Vagina (tissue), 2 donors: ENCODE results near the gene IGFL3. TPM values are rescaled to one million over a fixed set of nuclear protein-coding genes. Genes with fewer than 3 reads are reported as not detected.

ENCODE experiments used
- DNase-seq, 2 donors: peaks; one replicate each; pipeline ENCODE4 v3.0.0-alpha.2; 2017; ENCODE audit errors: extremely low spot score in 2 of 2
- H3K27ac ChIP-seq: fragments of 200-600 bp; sonication (generic); one replicate; pipeline ENCODE4 v1.5.1; 2019
- H3K27me3 ChIP-seq: fragments of 200-600 bp; sonication (generic); one replicate; pipeline ENCODE4 v1.5.1; 2019
- H3K36me3 ChIP-seq, 2 donors: fragments of 200-600 bp; sonication (generic); one replicate each; pipeline ENCODE4 v1.5.1; 2017 to 2019
- H3K4me1 ChIP-seq: fragments of 200-600 bp; sonication (generic); one replicate; pipeline ENCODE4 v1.5.1; 2019
- H3K4me3 ChIP-seq, 2 donors: fragments of 200-600 bp; sonication (generic); 1 replicate in 1 of 2; 2 replicates in 1 of 2; pipeline ENCODE4 v1.5.1; 2016 to 2019
- H3K9me3 ChIP-seq: fragments of 200-600 bp; sonication (generic); one replicate; pipeline ENCODE4 v1.5.1; 2019
- CTCF ChIP-seq, 3 experiments: fragments of 450-650 bp in 2 of 3; fragments of 200-600 bp in 1 of 3; sonication (generic) in 1 of 3; IDR thresholded peaks; one replicate each; pipeline ENCODE4 v1.5.1; 2017 to 2019; ENCODE audit warnings: antibody characterized with exemption in 3 of 3, mild to moderate bottlenecking in 2 of 3, moderate library complexity in 2 of 3
- POLR2A ChIP-seq, 2 donors: fragments of 450-650 bp; IDR thresholded peaks; one replicate each; pipeline ENCODE4 v1.6.1; 2017; ENCODE audit warnings: antibody characterized with exemption in 2 of 2, mild to moderate bottlenecking in 2 of 2, moderate library complexity in 2 of 2
- POLR2AphosphoS5 ChIP-seq, 2 donors: sonication (generic); formaldehyde crosslinking; IDR thresholded peaks; one replicate each; pipeline ENCODE4 v1.9.0; 2017; ENCODE audit warnings: antibody characterized with exemption in 2 of 2, mild to moderate bottlenecking in 2 of 2, low read depth in 1 of 2; ENCODE audit not compliant: insufficient read depth in 1 of 2
- intact Hi-C: fragments of 100-400 bp; cut with DNase I; formaldehyde crosslinking; loops from one replicate; pipeline ENCODE4 v1.15.1; 2023
- total RNA-seq: library from RNA; depleted of rRNA; stranded (reverse); fragments of >200 nt; gene quantifications from one replicate; pipeline ENCODE4 v1.2.3, GENCODE V29; 2016

The IGFL3 gene
- total RNA-seq, 1 donor from 2014 or later, result not detected

GRCh38 chr19:46100344-46100743 lies 24.1 kb downstream of the IGFL3 start:
- TF ChIP-seq CTCF (IDR thresholded peaks at IDR 0.05) (no peak), POLR2A (IDR thresholded peaks at IDR 0.05) (no peak), POLR2AphosphoS5 (IDR thresholded peaks at IDR 0.05; ENCODE audit: insufficient read depth in 1 of 2, low read depth in 1 of 2) (no peak)
- no peak overlapping the region for H3K27ac ChIP-seq
- H3K4me1 ChIP-seq, result no peaks in the 10 kb centered on the region
- H3K4me3 ChIP-seq, result no peak overlapping the region
- H3K27me3 ChIP-seq, result no peaks in the 10 kb centered on the region
- no peak for DNase-seq
- no peaks in the 10 kb centered on the region for H3K36me3 ChIP-seq
- H3K9me3 ChIP-seq, result peaks cover 5% of the 10 kb centered on the region
- intact Hi-C loops, result no loop called here

- peaks cover 4% of the 10 kb centered on the region for H3K9me3 ChIP-seq
- no peak overlapping the region for H3K4me3 ChIP-seq
- no peak for DNase-seq
- intact Hi-C loops, result no loop called here
- H3K27ac ChIP-seq, result no peak overlapping the region
- no peaks in the 10 kb centered on the region for H3K27me3 ChIP-seq
- TF ChIP-seq POLR2AphosphoS5 (IDR thresholded peaks at IDR 0.05; ENCODE audit: insufficient read depth in 1 of 2, low read depth in 1 of 2) (no peak), CTCF (IDR thresholded peaks at IDR 0.05) (no peak), POLR2A (IDR thresholded peaks at IDR 0.05) (no peak)
- H3K36me3 ChIP-seq, result no peaks in the 10 kb centered on the region
- no peaks in the 10 kb centered on the region for H3K4me1 ChIP-seq
These were observed 34.0 kb downstream of the IGFL3 start for GRCh38 chr19:46090444-46090843.

DNA sequence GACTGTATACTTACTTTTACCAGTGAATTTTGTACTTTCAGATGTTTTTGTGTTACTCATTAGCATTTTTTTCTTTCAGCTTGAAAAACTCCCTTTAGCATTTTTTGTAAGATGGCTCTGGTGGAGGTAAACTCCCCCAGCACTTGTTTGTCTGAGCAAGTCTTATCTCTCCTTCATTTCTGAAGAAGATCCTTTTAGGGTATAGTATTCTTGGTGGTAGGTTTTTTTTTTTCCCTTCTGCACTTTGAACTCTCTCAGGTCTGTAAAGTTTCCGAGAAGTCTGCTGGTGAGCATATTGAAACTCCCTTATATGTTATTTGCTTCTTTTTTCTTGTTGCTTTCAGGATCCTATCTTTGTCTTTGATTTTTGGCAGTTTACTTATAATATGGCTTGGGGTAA lies 35.1 kb downstream of the IGFL3 start:
- TF ChIP-seq POLR2AphosphoS5 (IDR thresholded peaks at IDR 0.05; ENCODE audit: insufficient read depth in 1 of 2, low read depth in 1 of 2) (no peak), POLR2A (IDR thresholded peaks at IDR 0.05) (no peak), CTCF (IDR thresholded peaks at IDR 0.05) (no peak)
- H3K27ac ChIP-seq, result no peak overlapping the region
- no peaks in the 10 kb centered on the region for H3K4me1 ChIP-seq
- no peaks in the 10 kb centered on the region for H3K36me3 ChIP-seq
- intact Hi-C loops, result no loop called here
- H3K27me3 ChIP-seq, result no peaks in the 10 kb centered on the region
- H3K4me3 ChIP-seq, result no peak overlapping the region
- H3K9me3 ChIP-seq, result peaks cover 4% of the 10 kb centered on the region
- no peak for DNase-seq

GRCh38 chr19:46088101-46088500 lies 36.4 kb downstream of the IGFL3 start:
- no peaks in the 10 kb centered on the region for H3K27me3 ChIP-seq
- DNase-seq, result no peak
- H3K9me3 ChIP-seq, result peaks cover 4% of the 10 kb centered on the region
- H3K27ac ChIP-seq, result no peak overlapping the region
- intact Hi-C loops, result no loop called here
- no peak overlapping the region for H3K4me3 ChIP-seq
- TF ChIP-seq POLR2A (IDR thresholded peaks at IDR 0.05) (no peak), POLR2AphosphoS5 (IDR thresholded peaks at IDR 0.05; ENCODE audit: insufficient read depth in 1 of 2, low read depth in 1 of 2) (no peak), CTCF (IDR thresholded peaks at IDR 0.05) (no peak)
- H3K36me3 ChIP-seq, result no peaks in the 10 kb centered on the region
- H3K4me1 ChIP-seq, result no peaks in the 10 kb centered on the region

DNA sequence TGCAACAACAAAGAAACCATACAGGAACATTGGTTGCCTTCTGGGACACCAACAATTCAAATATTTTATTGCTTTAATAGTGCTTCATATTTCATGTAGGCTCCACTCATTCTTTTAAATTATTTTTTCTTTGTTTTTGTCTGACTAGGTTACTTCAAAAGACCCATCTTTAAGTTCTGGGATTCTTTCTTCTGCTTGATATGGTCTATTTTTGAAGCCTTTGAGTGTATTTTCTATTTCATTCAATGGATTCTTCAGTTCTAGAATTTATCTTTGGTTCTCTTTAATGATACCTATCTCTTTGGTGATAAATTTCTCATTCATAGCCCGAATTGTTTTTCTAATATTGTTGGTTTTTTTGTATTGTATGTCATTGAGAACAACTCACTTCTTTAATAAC lies 38.6 kb downstream of the IGFL3 start:
- DNase-seq, result no peak
- intact Hi-C loops, result no loop called here
- H3K4me1 ChIP-seq, result no peaks in the 10 kb centered on the region
- peaks cover 4% of the 10 kb centered on the region for H3K9me3 ChIP-seq
- H3K27me3 ChIP-seq, result no peaks in the 10 kb centered on the region
- H3K27ac ChIP-seq, result no peak overlapping the region
- no peak overlapping the region for H3K4me3 ChIP-seq
- no peaks in the 10 kb centered on the region for H3K36me3 ChIP-seq
- TF ChIP-seq CTCF (IDR thresholded peaks at IDR 0.05) (no peak), POLR2AphosphoS5 (IDR thresholded peaks at IDR 0.05; ENCODE audit: insufficient read depth in 1 of 2, low read depth in 1 of 2) (no peak), POLR2A (IDR thresholded peaks at IDR 0.05) (no peak)
